Glomerular visceral epithelial cell (primary cell): ENCODE measurements around the gene AHSA1.

Experiments used
- DNase-seq: peaks from one replicate; pipeline ENCODE4 v3.0.0-alpha.2; 2016; ENCODE audit errors: extremely low spot score

Gene AHSA1

GRCh38 chr14:77509366-77509765, 51.5 kb downstream of the AHSA1 start:
- DNase-seq: no peak

- no peak for DNase-seq
Measured at GRCh38 chr14:77511486-77512162, 53.7 kb downstream of the AHSA1 start.

- no peak for DNase-seq
Measured at GRCh38 chr14:77516126-77516525, 58.2 kb downstream of the AHSA1 start.
